GM12873 (cell line): ENCODE data around the gene NID2.

ENCODE experiments used
- CTCF ChIP-seq: IDR thresholded peaks from 2 replicates; pipeline ENCODE4 v1.5.1; 2012; ENCODE audit warnings: low read depth, mild to moderate bottlenecking, moderate library complexity, low read length, control low read depth; ENCODE audit not compliant: insufficient read depth; ENCODE audit errors: missing control alignments

Gene NID2

DNA sequence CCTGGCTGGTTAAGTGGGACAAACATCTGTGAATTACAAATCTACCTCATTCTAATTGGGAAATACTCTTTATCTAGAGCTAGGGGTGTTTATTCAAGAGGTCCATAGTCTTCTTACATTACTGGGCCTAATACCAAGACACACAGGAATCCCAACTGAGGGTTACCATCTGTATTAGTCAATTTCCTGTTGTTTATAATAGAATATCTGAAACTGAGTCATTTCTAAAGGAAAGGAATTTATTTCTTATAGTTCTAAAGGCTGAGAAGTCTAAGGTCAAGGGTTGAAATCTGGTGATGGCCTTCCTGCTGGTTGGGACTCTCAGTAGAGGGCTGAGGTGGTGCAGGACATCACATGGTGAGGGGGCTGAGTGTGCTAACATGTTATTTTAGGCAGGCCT is 43.5 kb downstream of the NID2 start:
- no peak for TF ChIP-seq CTCF

DNA sequence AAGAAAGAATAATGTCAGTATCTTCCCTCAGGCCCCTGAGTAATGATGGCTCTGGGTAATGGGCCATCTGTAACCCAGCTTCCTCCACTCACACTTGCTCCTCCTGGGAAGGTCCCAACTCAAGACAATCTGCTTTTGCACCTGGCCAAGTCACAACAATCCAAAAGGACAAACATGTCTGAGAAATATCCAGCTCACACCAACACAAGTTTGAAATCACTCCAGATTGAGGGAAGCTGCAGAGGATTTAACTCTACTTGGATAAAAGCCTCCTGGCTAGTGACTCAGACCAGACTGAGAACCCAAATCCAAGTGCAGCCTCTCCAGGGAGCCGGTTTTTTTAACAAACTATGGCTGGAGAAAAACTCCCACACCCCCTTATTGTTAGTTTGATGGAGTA is 45.3 kb downstream of the NID2 start:
- TF ChIP-seq CTCF: no peak

- no peak for TF ChIP-seq CTCF
These were observed 46.8 kb downstream of the NID2 start for GRCh38 chr14:52021957-52022600.

DNA sequence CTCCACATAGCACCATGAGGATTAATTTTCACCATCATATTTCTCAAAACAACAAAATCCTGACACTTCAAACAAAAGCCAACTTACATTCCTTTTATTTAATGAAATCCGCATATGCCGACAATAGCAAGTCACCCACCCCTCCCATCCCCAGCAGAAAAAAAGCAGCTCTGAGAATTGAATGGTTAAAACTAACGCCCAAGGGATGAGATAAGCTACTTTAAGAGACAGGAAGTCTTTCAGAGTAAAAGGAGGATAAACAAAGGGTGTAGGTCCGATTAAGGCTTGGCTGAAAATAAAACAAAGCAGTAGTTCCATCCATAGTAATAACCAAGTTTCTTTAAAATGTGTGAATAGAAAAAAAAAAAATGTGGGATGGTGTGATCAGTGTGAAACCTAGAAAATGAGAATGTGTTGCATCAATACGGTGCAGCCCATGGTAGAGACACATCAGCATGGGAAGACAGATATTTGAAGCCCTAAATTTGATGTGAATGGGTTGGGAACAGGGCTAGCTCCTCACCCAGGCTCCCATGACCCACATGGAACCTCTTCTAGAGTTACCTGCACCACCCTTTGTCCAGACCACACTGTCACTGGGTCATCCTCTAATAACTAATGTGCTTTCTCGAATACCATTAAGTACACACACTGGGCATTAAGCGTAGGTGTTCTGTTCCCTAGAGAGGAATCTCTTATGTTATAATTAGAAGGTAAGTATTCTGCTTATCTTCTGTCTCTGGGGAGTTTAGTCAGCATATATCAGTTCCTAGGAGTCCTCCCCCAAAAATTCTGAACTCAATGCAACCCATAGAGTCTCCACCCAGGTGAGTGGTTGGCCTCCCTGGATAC is 47.8 kb downstream of the NID2 start:
- TF ChIP-seq CTCF: no peak

GRCh38 chr14:52020161-52020714 is 48.6 kb downstream of the NID2 start:
- no peak for TF ChIP-seq CTCF

GRCh38 chr14:52018970-52019369 is 49.9 kb downstream of the NID2 start:
- no peak for TF ChIP-seq CTCF

GRCh38 chr14:52018252-52018651 is 50.6 kb downstream of the NID2 start:
- TF ChIP-seq CTCF: no peak
